ENCODE results near the gene MPZL1. TPM values are rescaled to one million over a fixed set of nuclear protein-coding genes. Genes with fewer than 3 reads are reported as not detected.

MPZL1 gene
- total RNA-seq, 2 experiments from 2014 or later: 17.4 to 19.0 TPM

- Mint-ChIP-seq H3K27ac (no peak overlapping the region), H3K36me3 (ENCODE audit: low read depth) (peaks cover 83% of the 10 kb centered on the region), H3K4me1 (no peaks in the 10 kb centered on the region), H3K9me3 (no peaks in the 10 kb centered on the region), H3K27me3 (no peaks in the 10 kb centered on the region), H3K4me3 (no peak overlapping the region)
- POLR2A ChIA-PET: interaction anchor here (0.7 to 1.3 kb wide), 3 partner anchors 10 to 36 kb away, joined by 3 read pairs; no protein-coding TSS in a partner anchor
- CTCF ChIA-PET: interaction anchor here (1.1 to 1.6 kb wide), 2 partner anchors 10 to 97 kb away, joined by 3 to 4 read pairs; no protein-coding TSS in a partner anchor
- DNase-seq: no peak
Measured at GRCh38 chr1:167697667-167698141, 24.1 kb upstream of the MPZL1 start.

GRCh38 chr1:167698313-167698712 lies 23.5 kb upstream of the MPZL1 start:
- Mint-ChIP-seq H3K27ac (no peak overlapping the region), H3K36me3 (ENCODE audit: low read depth) (peaks cover 83% of the 10 kb centered on the region), H3K9me3 (no peaks in the 10 kb centered on the region), H3K27me3 (no peaks in the 10 kb centered on the region), H3K4me1 (no peaks in the 10 kb centered on the region), H3K4me3 (no peak overlapping the region)
- ChIA-PET CTCF (interaction anchor here (1.1 to 1.6 kb wide), 2 partner anchors 10 to 98 kb away, joined by 3 to 4 read pairs; no protein-coding TSS in a partner anchor), POLR2A (interaction anchor here (0.7 to 1.3 kb wide), 3 partner anchors 10 to 36 kb away, joined by 3 read pairs; no protein-coding TSS in a partner anchor)
- no peak for DNase-seq

DNA sequence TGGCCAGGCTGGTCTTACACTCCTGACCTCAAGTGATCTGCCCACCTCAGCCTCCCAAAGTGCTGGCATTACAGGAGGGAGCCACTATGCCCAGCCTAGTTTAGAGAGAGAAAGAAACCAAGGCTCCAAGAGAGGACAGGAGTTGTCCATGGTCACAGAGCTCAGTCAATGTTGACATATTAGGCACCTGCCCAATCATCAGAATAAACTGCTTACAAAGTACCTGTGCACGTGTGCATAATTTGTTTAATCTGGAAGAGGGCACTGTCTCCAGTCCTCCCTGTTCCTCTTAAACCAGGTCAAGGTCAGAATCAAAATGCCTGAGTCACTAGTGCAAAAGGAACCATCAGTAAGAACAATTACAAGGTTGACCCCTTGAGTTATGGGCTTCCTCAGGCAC lies 20.3 kb upstream of the MPZL1 start:
- CTCF ChIA-PET: interaction anchor here (0.6 kb wide), 1 partner anchor 20 kb away, joined by 3 read pairs; the partner anchor contains the start of gene MPZL1

GRCh38 chr1:167703557-167703956 lies 18.2 kb upstream of the MPZL1 start:
- ChIA-PET POLR2A (no interaction called here), CTCF (interaction anchor here (1.0 to 1.1 kb wide), 2 partner anchors 11 to 15 kb away, joined by 3 read pairs; no protein-coding TSS in a partner anchor)
- Mint-ChIP-seq H3K36me3 (ENCODE audit: low read depth) (peaks cover 77% of the 10 kb centered on the region), H3K4me3 (no peak overlapping the region), H3K9me3 (no peaks in the 10 kb centered on the region), H3K27ac (no peak overlapping the region), H3K4me1 (peaks cover 4% of the 10 kb centered on the region), H3K27me3 (no peaks in the 10 kb centered on the region)
- no peak for DNase-seq

More for the DNA sequence above, 20.3 kb upstream of the MPZL1 start:
- POLR2A ChIA-PET: no interaction called here
- DNase-seq: no peak
- H3K27ac Mint-ChIP-seq: no peak overlapping the region
- peaks cover 84% of the 10 kb centered on the region for H3K36me3 Mint-ChIP-seq (ENCODE audit: low read depth)
- no peaks in the 10 kb centered on the region for H3K27me3 Mint-ChIP-seq
- no peaks in the 10 kb centered on the region for H3K4me1 Mint-ChIP-seq
- H3K4me3 Mint-ChIP-seq: no peak overlapping the region
- H3K9me3 Mint-ChIP-seq: no peaks in the 10 kb centered on the region

DNA sequence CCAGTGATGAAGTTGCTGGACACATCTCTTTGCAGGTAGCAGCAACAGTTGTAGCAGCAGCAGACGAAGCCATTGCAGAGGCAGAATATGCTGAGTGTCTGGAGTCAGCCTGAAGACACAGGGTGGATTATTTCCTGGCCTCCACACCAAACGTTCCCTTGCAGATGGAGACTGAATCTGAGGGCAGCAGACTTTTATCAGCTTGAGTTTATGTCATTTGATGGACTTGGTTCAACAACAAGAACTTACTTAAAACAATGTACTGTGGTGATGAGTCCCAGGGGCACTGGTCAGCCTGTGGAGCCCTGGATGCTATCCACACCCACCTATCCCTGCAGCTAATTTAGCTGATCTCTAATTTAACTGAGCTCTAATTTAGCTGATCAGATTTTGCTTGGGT lies 17.1 kb upstream of the MPZL1 start:
- H3K4me3 Mint-ChIP-seq: no peak overlapping the region
- ChIA-PET CTCF (no interaction called here), POLR2A (interaction anchor here (0.9 kb wide), 1 partner anchor 9 kb away, joined by 4 read pairs; no protein-coding TSS in a partner anchor)
- peaks cover 10% of the 10 kb centered on the region for H3K4me1 Mint-ChIP-seq
- peaks cover 71% of the 10 kb centered on the region for H3K36me3 Mint-ChIP-seq (ENCODE audit: low read depth)
- H3K27ac Mint-ChIP-seq: no peak overlapping the region
- DNase-seq: peak; percentile 10
- no peaks in the 10 kb centered on the region for H3K27me3 Mint-ChIP-seq
- no peaks in the 10 kb centered on the region for H3K9me3 Mint-ChIP-seq

- Mint-ChIP-seq H3K4me1 (peaks cover 10% of the 10 kb centered on the region), H3K4me3 (no peak overlapping the region), H3K9me3 (no peaks in the 10 kb centered on the region), H3K36me3 (ENCODE audit: low read depth) (peaks cover 67% of the 10 kb centered on the region), H3K27ac (no peak overlapping the region), H3K27me3 (no peaks in the 10 kb centered on the region)
- ChIA-PET POLR2A (interaction anchor here (0.9 kb wide), 1 partner anchor 8 kb away, joined by 4 read pairs; no protein-coding TSS in a partner anchor), CTCF (interaction anchor here (0.6 to 3.2 kb wide), 3 partner anchors 11 to 439 kb away, joined by 3 to 12 read pairs (median 3); no protein-coding TSS in a partner anchor)
- no peak for DNase-seq
Measured at GRCh38 chr1:167705250-167705649, 16.5 kb upstream of the MPZL1 start.

DNA sequence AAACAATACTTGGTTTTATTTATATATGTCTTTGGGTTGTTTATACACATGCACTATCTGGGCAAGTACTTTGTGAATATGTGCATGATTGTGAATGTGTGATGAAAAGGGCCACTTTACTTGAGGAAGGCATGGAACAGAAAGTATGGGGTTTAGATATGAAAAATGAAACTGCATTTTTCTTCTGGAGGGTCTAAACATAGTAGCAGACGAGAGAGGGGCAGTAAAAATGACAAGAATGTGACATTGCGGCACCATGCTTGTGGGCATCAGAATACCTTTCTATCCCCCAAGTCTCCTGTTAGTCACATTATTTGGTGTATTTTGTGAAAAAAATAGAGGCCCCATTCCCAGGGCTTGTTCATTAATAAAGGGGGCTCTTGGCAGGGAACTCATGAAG lies 15.4 kb upstream of the MPZL1 start:
- Mint-ChIP-seq H3K4me3 (no peak overlapping the region), H3K27me3 (no peaks in the 10 kb centered on the region), H3K4me1 (peaks cover 10% of the 10 kb centered on the region), H3K36me3 (ENCODE audit: low read depth) (peaks cover 60% of the 10 kb centered on the region), H3K9me3 (no peaks in the 10 kb centered on the region), H3K27ac (no peak overlapping the region)
- POLR2A ChIA-PET: no interaction called here
- no peak for DNase-seq
- CTCF ChIA-PET: interaction anchor here (1.2 to 3.2 kb wide), 2 partner anchors 10 to 18 kb away, joined by 3 to 12 read pairs; no protein-coding TSS in a partner anchor

- Mint-ChIP-seq H3K27ac (no peak overlapping the region), H3K4me3 (no peak overlapping the region), H3K9me3 (no peaks in the 10 kb centered on the region), H3K36me3 (ENCODE audit: low read depth) (peaks cover 53% of the 10 kb centered on the region), H3K4me1 (peaks cover 10% of the 10 kb centered on the region), H3K27me3 (no peaks in the 10 kb centered on the region)
- POLR2A ChIA-PET: no interaction called here
- DNase-seq: no peak
- CTCF ChIA-PET: interaction anchor here (2.5 to 3.2 kb wide), 2 partner anchors 9 to 107 kb away, joined by 9 to 12 read pairs; no protein-coding TSS in a partner anchor
Measured at GRCh38 chr1:167706931-167707877, 14.6 kb upstream of the MPZL1 start.

GRCh38 chr1:167707942-167708341 lies 13.8 kb upstream of the MPZL1 start:
- no peak overlapping the region for H3K27ac Mint-ChIP-seq
- CTCF ChIA-PET: interaction anchor here (1.4 to 3.2 kb wide), 3 partner anchors 8 to 108 kb away, joined by 3 to 12 read pairs (median 9); no protein-coding TSS in a partner anchor
- H3K4me1 Mint-ChIP-seq: peaks cover 10% of the 10 kb centered on the region
- no peak for DNase-seq
- peaks cover 5% of the 10 kb centered on the region for H3K27me3 Mint-ChIP-seq
- POLR2A ChIA-PET: no interaction called here
- peaks cover 50% of the 10 kb centered on the region for H3K36me3 Mint-ChIP-seq (ENCODE audit: low read depth)
- no peak overlapping the region for H3K4me3 Mint-ChIP-seq
- no peaks in the 10 kb centered on the region for H3K9me3 Mint-ChIP-seq

DNA sequence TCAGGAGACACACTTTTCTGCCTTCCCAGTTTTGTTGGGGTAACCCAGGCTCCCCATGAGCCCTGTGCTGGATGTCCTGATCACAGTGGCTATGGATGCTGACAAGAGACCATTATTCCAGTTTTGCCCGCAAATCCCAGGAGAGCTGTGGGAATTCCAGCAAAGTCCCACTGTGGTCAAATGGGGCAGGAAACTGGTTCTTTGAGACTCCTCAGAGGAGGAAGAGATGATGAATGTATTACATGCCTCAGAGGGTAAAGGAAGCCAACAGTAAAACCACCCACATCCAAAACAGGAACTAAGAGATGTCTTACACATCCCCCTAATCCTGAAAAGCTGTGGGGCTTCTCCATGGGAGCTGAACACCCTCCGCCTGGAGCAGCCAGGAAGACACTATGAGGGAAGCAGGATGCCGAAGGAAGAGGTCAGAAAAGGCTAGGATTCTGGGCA lies 12.8 kb upstream of the MPZL1 start:
- CTCF ChIA-PET: interaction anchor here (1.4 to 2.5 kb wide), 2 partner anchors 21 to 109 kb away, joined by 3 to 9 read pairs; no protein-coding TSS in a partner anchor
- Mint-ChIP-seq H3K36me3 (ENCODE audit: low read depth) (peaks cover 40% of the 10 kb centered on the region), H3K4me3 (no peak overlapping the region), H3K4me1 (peaks cover 18% of the 10 kb centered on the region), H3K27ac (no peak overlapping the region), H3K9me3 (no peaks in the 10 kb centered on the region), H3K27me3 (peaks cover 5% of the 10 kb centered on the region)
- no peak for DNase-seq
- POLR2A ChIA-PET: interaction anchor here (0.8 kb wide), 1 partner anchor 11 kb away, joined by 3 read pairs; no protein-coding TSS in a partner anchor

DNA sequence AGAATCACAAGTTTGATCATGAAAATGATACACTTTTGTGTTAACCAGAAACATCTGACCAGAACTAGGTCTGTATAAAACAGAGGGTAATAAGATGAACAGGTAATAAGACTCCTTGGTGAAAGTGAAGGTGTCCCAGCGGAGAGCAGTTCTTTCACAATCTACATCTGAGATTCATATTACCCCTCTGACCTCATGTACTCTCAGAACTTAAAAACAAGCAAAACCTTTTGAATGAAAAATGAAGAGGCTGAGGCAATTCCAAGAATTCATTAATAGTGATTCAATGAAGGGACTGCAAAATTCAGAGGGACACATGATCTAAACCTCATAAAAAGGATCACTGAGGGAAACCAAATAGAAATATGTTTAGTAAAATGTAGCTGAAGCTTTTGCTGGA lies 10.9 kb upstream of the MPZL1 start:
- ChIA-PET CTCF (no interaction called here), POLR2A (no interaction called here)
- peaks cover 23% of the 10 kb centered on the region for H3K4me1 Mint-ChIP-seq
- H3K36me3 Mint-ChIP-seq (ENCODE audit: low read depth): peaks cover 25% of the 10 kb centered on the region
- no peak overlapping the region for H3K27ac Mint-ChIP-seq
- DNase-seq: no peak
- H3K9me3 Mint-ChIP-seq: no peaks in the 10 kb centered on the region
- no peak overlapping the region for H3K4me3 Mint-ChIP-seq
- H3K27me3 Mint-ChIP-seq: peaks cover 7% of the 10 kb centered on the region

DNA sequence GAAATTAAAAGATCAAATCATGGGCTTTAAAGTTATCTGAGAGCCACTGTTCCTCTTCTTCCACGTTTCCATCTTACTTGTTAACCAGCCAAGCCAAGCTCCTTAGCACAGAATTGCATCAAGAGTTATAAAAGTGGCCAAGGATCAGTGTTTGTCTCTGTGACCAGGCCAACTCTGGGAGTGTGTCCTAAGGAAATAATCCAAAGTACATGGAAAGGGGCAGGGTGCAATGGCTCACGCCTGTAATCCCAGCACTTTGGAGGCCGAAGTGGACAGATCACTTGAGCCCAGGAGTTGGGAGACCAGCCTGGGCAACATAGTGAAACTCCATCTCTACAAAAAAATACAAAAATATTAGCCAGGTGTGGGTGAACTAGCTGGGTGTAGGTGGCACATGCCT lies 10.0 kb upstream of the MPZL1 start:
- Mint-ChIP-seq H3K27me3 (peaks cover 7% of the 10 kb centered on the region), H3K4me3 (no peak overlapping the region), H3K9me3 (no peaks in the 10 kb centered on the region), H3K36me3 (ENCODE audit: low read depth) (peaks cover 19% of the 10 kb centered on the region), H3K4me1 (peaks cover 26% of the 10 kb centered on the region), H3K27ac (no peak overlapping the region)
- POLR2A ChIA-PET: no interaction called here
- DNase-seq: no peak
- CTCF ChIA-PET: no interaction called here
